ENCODE results near the gene SDK1.

The SDK1 gene

GRCh38 chr7:4225361-4225771 is 924.3 kb downstream of the SDK1 start:
- TF ChIP-seq, protein P1, sequence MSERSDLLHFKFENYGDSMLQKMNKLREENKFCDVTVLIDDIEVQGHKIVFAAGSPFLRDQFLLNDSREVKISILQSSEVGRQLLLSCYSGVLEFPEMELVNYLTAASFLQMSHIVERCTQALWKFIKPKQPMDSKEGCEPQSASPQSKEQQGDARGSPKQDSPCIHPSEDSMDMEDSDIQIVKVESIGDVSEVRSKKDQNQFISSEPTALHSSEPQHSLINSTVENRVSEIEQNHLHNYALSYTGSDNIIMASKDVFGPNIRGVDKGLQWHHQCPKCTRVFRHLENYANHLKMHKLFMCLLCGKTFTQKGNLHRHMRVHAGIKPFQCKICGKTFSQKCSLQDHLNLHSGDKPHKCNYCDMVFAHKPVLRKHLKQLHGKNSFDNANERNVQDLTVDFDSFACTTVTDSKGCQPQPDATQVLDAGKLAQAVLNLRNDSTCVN (tag by site-specific recombination; optimal IDR thresholded peaks at IDR 0.05), result no peak
- TF ChIP-seq ZNF157 (tag by site-specific recombination; IDR thresholded peaks at IDR 0.05) (no peak), ZNF776 (tag by site-specific recombination; IDR thresholded peaks at IDR 0.05; ENCODE audit: borderline replicate concordance) (no peak), KLF1 (tag by site-specific recombination; IDR thresholded peaks at IDR 0.05) (no peak), ZNF600 (tag by site-specific recombination; IDR thresholded peaks at IDR 0.05) (no peak), MYNN (tag by site-specific recombination; IDR thresholded peaks at IDR 0.05; ENCODE audit: borderline replicate concordance) (no peak), ZNF660 (tag by site-specific recombination; IDR thresholded peaks at IDR 0.05) (no peak), PBX3 (CRISPR knock-in tag; IDR thresholded peaks at IDR 0.05) (no peak), ZNF394 (tag by site-specific recombination; IDR thresholded peaks at IDR 0.05; ENCODE audit: borderline replicate concordance) (no peak), ZBTB17 (tag by site-specific recombination; IDR thresholded peaks at IDR 0.05) (no peak), ZBTB1 (tag by site-specific recombination; IDR thresholded peaks at IDR 0.05) (no peak)
- H3K27ac ChIP-seq (ENCODE audit: extremely low read depth, low read depth, low read length), result no peak overlapping the region
- H3K36me3 ChIP-seq (ENCODE audit: control insufficient read depth in 2 of 2, insufficient read depth in 1 of 2, low read length in 2 of 2), result no peaks in the 10 kb centered on the region
- CTCF ChIA-PET, result interaction anchor here (0.7 kb wide), 2 partner anchors 222 to 346 kb away, joined by 3 to 4 read pairs; no protein-coding TSS in a partner anchor
- POLR2A ChIA-PET, result no interaction called here
- no peaks in the 10 kb centered on the region for H3K4me1 ChIP-seq (ENCODE audit: control insufficient read depth, insufficient read depth, low read length)
- H3K9me3 ChIP-seq (ENCODE audit: control insufficient read depth, insufficient read depth, low read depth, low read length), result no peaks in the 10 kb centered on the region
- no peak overlapping the region for H3K4me3 ChIP-seq (ENCODE audit: low read depth, low read length)

DNA sequence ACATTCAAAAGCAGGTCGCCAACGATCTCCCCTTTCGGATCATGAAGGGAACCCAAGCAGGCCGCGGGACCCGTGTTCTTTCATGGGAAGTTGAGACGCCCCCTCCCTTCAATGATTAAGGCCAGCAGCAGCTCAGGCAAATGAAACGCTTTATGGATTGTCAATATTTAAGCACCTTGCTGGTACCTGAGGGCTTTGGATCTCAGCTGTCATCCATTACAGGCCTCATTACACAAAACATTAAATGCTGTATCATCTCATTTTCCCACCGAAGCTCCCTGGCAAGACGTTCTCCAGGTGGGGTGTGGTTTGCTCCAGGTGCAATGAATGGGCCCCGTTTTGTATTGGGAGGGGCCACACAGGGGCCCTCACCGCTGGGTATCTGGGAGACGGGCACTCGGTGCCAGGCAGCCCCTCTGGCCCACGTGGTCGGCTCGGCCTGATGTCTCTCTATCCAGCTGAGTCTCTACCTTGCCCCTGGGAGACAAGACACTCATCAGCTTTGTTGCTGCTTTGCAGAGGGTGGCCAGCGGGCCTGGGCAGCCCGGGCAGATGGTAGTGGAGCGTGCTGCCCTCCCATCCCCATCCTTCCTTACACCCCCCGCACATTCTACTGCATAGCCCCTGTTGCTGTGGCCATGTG is 925.0 kb downstream of the SDK1 start:
- H3K9me3 ChIP-seq (ENCODE audit: control insufficient read depth, insufficient read depth, low read depth, low read length), result no peaks in the 10 kb centered on the region
- H3K36me3 ChIP-seq (ENCODE audit: control insufficient read depth in 2 of 2, insufficient read depth in 1 of 2, low read length in 2 of 2), result no peaks in the 10 kb centered on the region
- H3K4me3 ChIP-seq (ENCODE audit: low read depth, low read length), result no peak overlapping the region
- POLR2A ChIA-PET, result no interaction called here
- no peak overlapping the region for H3K27ac ChIP-seq (ENCODE audit: extremely low read depth, low read depth, low read length)
- no peaks in the 10 kb centered on the region for H3K4me1 ChIP-seq (ENCODE audit: control insufficient read depth, insufficient read depth, low read length)
- CTCF ChIA-PET, result interaction anchor here (0.6 to 0.7 kb wide), 6 partner anchors 10 to 406 kb away, joined by 3 to 5 read pairs (median 3); no protein-coding TSS in a partner anchor
- TF ChIP-seq ZBTB20 (tag by site-specific recombination; IDR thresholded peaks at IDR 0.05) (no peak), HOXA7 (CRISPR knock-in tag; IDR thresholded peaks at IDR 0.05; ENCODE audit: borderline replicate concordance) (no peak), BCL11B (tag by site-specific recombination; IDR thresholded peaks at IDR 0.05; ENCODE audit: low read depth) (no peak), KLF16 (tag by site-specific recombination; IDR thresholded peaks at IDR 0.05) (no peak), ZFHX2 (tag by site-specific recombination; conservative IDR thresholded peaks at IDR 0.05) (no peak), ZSCAN30 (tag by site-specific recombination; IDR thresholded peaks at IDR 0.05) (no peak), ZBTB8A (tag by site-specific recombination; IDR thresholded peaks at IDR 0.05) (no peak), ZNF214 (tag by site-specific recombination; IDR thresholded peaks at IDR 0.05; ENCODE audit: borderline replicate concordance) (no peak), PRDM1 (tag by site-specific recombination; IDR thresholded peaks at IDR 0.05) (no peak), ZNF174 (tag by site-specific recombination; IDR thresholded peaks at IDR 0.05) (no peak), ELK4 (IDR thresholded peaks at IDR 0.05; ENCODE audit: borderline replicate concordance, low read depth, low read length) (no peak), MEIS1 (CRISPR knock-in tag; IDR thresholded peaks at IDR 0.05; ENCODE audit: borderline replicate concordance) (no peak)
- TF ChIP-seq, protein P2, sequence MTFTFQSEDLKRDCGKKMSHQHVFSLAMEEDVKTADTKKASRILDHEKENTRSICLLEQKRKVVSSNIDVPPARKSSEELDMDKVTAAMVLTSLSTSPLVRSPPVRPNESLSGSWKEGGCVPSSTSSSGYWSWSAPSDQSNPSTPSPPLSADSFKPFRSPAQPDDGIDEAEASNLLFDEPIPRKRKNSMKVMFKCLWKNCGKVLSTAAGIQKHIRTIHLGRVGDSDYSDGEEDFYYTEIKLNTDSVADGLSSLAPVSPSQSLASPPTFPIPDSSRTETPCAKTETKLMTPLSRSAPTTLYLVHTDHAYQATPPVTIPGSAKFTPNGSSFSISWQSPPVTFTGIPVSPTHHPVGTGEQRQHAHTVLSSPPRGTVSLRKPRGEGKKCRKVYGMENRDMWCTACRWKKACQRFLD (tag by site-specific recombination; IDR thresholded peaks at IDR 0.05), result no peak
- TF ChIP-seq, protein P3, sequence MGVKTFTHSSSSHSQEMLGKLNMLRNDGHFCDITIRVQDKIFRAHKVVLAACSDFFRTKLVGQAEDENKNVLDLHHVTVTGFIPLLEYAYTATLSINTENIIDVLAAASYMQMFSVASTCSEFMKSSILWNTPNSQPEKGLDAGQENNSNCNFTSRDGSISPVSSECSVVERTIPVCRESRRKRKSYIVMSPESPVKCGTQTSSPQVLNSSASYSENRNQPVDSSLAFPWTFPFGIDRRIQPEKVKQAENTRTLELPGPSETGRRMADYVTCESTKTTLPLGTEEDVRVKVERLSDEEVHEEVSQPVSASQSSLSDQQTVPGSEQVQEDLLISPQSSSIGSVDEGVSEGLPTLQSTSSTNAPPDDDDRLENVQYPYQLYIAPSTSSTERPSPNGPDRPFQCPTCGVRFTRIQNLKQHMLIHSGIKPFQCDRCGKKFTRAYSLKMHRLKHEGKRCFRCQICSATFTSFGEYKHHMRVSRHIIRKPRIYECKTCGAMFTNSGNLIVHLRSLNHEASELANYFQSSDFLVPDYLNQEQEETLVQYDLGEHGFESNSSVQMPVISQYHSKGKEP (tag by site-specific recombination; IDR thresholded peaks at IDR 0.05), result no peak
- TF ChIP-seq, protein P4, sequence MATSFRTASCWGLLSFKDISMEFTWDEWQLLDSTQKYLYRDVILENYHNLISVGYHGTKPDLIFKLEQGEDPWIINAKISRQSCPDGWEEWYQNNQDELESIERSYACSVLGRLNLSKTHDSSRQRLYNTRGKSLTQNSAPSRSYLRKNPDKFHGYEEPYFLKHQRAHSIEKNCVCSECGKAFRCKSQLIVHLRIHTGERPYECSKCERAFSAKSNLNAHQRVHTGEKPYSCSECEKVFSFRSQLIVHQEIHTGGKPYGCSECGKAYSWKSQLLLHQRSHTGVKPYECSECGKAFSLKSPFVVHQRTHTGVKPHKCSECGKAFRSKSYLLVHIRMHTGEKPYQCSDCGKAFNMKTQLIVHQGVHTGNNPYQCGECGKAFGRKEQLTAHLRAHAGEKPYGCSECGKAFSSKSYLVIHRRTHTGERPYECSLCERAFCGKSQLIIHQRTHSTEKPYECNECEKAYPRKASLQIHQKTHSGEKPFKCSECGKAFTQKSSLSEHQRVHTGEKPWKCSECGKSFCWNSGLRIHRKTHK (tag by site-specific recombination; IDR thresholded peaks at IDR 0.05), result no peak

Data from HEK293 (cell line).